ENCODE results near the gene ERBB2.

Gene ERBB2

DNA sequence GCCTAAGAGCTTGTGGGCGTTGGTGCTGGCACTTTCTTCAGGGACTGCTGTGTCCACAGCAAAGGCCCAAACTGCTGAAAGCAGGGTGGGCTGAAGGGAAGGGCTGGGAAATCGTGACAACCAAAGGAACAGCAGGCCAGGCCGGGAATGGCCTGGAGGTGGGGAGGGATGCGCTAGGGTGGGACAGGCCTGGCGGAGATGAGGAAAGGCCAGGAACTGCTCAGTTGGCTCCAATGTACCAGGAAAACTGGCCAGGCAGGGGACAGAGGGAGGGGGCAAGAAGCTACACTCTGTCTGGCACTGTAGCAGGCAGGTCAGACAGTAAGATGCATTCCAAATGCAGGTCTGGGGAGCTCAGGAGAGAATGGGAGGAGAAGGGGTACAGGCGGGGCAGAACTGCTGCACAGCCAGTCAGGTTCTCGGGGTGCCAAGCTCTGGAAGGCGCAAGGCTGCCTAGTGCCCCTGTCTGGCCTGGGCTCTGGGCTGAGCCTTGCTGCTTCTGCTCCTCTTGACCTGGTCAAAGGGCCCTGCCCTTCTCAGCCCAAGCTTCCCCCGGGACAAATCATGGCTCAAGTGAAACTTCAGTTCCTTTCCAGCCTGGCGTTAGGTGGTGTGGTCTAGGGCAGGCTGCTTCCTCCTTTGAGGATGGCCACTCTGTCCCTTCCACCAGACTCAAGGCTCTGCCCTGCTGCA is 24.3 kb upstream of the ERBB2 start:
- H3K4me3 ChIP-seq (ENCODE audit: low read depth, low read length): peak overlapping the region; percentile 28
- no peak for TF ChIP-seq CTCF (IDR thresholded peaks at IDR 0.05; ENCODE audit: low read depth, low read length)
- no peak for TF ChIP-seq MAX (IDR thresholded peaks at IDR 0.05; ENCODE audit: low read depth, low read length)
- no peak for TF ChIP-seq MYC (IDR thresholded peaks at IDR 0.05; ENCODE audit: low read depth, low read length)
- no peak for TF ChIP-seq POLR2A (IDR thresholded peaks at IDR 0.05; ENCODE audit: extremely low read depth, insufficient read length)
- no peak for DNase-seq (ENCODE audit: low read depth)

GRCh38 chr17:39676198-39676819 is 23.6 kb upstream of the ERBB2 start:
- peak; percentile 87 for DNase-seq (ENCODE audit: low read depth)
- TF ChIP-seq MYC (IDR thresholded peaks at IDR 0.05; ENCODE audit: low read depth, low read length): peak; percentile 56
- TF ChIP-seq CTCF (IDR thresholded peaks at IDR 0.05; ENCODE audit: low read depth, low read length): no peak
- TF ChIP-seq MAX (IDR thresholded peaks at IDR 0.05; ENCODE audit: low read depth, low read length): peak; percentile 79
- TF ChIP-seq POLR2A (IDR thresholded peaks at IDR 0.05; ENCODE audit: extremely low read depth, insufficient read length): no peak
- no peak overlapping the region for H3K4me3 ChIP-seq (ENCODE audit: low read depth, low read length)

- TF ChIP-seq CTCF (IDR thresholded peaks at IDR 0.05; ENCODE audit: low read depth, low read length): no peak
- TF ChIP-seq MAX (IDR thresholded peaks at IDR 0.05; ENCODE audit: low read depth, low read length): no peak
These were observed 22.8 kb upstream of the ERBB2 start for GRCh38 chr17:39677072-39677471.

DNA sequence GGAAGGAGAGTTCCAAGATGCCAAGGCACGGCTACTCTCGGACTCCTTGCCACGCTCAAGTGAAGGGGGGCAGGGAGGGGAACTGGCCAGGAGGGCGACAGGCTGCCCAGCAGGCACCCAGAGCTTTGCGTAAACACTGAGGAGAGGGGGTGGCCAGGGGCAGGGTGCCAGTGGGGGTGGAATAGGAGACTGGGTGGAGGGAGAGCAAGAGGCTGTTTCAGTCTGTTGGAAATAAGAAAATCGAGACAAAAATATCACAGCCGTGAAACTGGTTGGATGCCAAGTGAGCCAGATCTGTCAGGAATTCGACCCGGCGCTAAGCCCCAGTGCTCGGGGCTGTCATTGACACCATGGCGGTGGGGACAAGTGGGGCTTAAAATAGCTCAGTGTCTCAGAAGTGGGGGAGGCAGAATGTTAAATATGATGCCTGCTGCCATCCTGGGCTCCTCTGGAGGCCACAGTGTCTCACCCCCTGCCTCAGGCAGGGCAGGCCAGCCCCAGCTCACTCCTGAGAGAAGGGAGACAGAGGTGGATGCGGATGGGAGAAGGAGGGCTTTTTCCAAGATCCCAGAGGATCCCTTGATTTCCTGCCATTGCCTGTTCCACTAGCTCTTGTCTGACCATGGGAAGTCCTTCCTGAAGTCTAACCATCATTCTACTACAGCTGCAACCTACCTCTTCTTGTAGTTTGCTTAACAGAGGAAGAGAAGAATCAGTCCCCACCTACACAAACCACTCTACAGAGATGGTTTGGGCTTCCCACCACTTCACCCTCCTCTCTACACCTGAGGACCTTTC is 22.1 kb upstream of the ERBB2 start:
- TF ChIP-seq CTCF (IDR thresholded peaks at IDR 0.05; ENCODE audit: low read depth, low read length) (no peak), MAX (IDR thresholded peaks at IDR 0.05; ENCODE audit: low read depth, low read length) (no peak), MYC (IDR thresholded peaks at IDR 0.05; ENCODE audit: low read depth, low read length) (no peak), POLR2A (IDR thresholded peaks at IDR 0.05; ENCODE audit: extremely low read depth, insufficient read length) (no peak)
- H3K4me3 ChIP-seq (ENCODE audit: low read depth, low read length): no peak overlapping the region
- no peak for DNase-seq (ENCODE audit: low read depth)

More at GRCh38 chr17:39677072-39677471, 22.8 kb upstream of the ERBB2 start:
- no peak for DNase-seq (ENCODE audit: low read depth)
- no peak overlapping the region for H3K4me3 ChIP-seq (ENCODE audit: low read depth, low read length)

DNA sequence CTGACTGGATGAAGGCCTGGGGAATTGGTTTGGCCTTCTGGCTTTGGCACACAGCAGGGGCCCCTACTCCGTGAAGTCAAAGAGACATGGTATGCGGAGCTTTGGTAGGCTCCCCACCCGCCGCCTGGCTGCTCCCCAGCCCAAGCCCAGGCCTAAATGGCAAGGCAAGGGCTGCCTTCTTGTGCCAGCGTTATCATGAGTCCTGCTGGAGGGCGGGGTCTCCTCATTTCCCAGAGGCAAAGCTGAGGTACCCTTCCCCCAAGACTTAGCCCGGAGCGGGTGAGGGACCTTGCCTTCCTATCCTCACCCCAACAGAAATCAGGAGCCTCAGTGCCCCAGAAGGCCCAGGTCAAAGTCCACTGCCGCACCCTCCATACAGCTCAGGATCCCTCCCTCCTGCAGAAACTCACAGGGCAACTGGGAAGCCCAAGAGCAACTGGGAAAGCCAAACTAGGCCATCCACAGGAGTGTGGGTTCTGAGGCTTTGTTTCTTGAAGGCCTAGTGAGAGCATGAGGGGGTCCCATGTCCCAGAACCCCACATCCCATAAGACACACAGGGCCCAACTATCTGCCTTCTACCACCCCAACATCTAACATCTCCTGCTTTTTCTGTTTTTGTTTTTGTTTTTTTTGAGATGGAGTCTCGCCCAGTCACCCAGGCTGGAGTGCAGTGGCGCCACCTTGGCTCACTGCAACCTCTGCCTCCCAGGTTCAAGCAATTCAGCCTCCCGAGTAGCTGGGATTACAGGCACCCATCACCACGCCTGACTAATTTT is 21.3 kb upstream of the ERBB2 start:
- H3K4me3 ChIP-seq (ENCODE audit: low read depth, low read length): no peak overlapping the region
- no peak for DNase-seq (ENCODE audit: low read depth)
- TF ChIP-seq MYC (IDR thresholded peaks at IDR 0.05; ENCODE audit: low read depth, low read length) (no peak), CTCF (IDR thresholded peaks at IDR 0.05; ENCODE audit: low read depth, low read length) (no peak), POLR2A (IDR thresholded peaks at IDR 0.05; ENCODE audit: extremely low read depth, insufficient read length) (no peak), MAX (IDR thresholded peaks at IDR 0.05; ENCODE audit: low read depth, low read length) (no peak)
